Esophagus muscularis mucosa (tissue), 4 donors: ENCODE measurements around the gene GPR62. TPM values are rescaled to one million over a fixed set of nuclear protein-coding genes. Genes with fewer than 3 reads are reported as not detected.

Experiments
- DNase-seq: peaks from one replicate; pipeline ENCODE4 v3.0.0-alpha.2; 2017; ENCODE audit errors: extremely low spot score
- H3K27ac ChIP-seq, 4 donors: fragments of 200-600 bp; sonication (generic); replicated peaks in 1 of 4; 1 replicate in 3 of 4; 2 replicates in 1 of 4; pipeline ENCODE4 v1.5.1; 2016 to 2019; ENCODE audit warnings: mild to moderate bottlenecking in 1 of 4
- H3K27me3 ChIP-seq, 4 donors: fragments of 200-600 bp; sonication (generic); one replicate each; pipeline versions ENCODE4 v1.5.1 to v1.6.0; 2016 to 2019
- H3K36me3 ChIP-seq, 4 donors: fragments of 200-600 bp; sonication (generic); one replicate each; pipeline ENCODE4 v1.5.1; 2016 to 2019
- H3K4me1 ChIP-seq, 4 donors: fragments of 200-600 bp; sonication (generic); one replicate each; pipeline ENCODE4 v1.5.1; 2016 to 2019
- H3K4me3 ChIP-seq, 4 donors: fragments of 200-600 bp; sonication (generic); 1 replicate in 2 of 4; 2 replicates in 2 of 4; pipeline ENCODE4 v1.5.1; 2016 to 2019; ENCODE audit warnings: mild to moderate bottlenecking in 4 of 4, moderate library complexity in 1 of 4
- H3K9me3 ChIP-seq, 4 donors: fragments of 200-600 bp; sonication (generic); 1 replicate in 3 of 4; 2 replicates in 1 of 4; pipeline ENCODE4 v1.5.1; 2016 to 2019
- CTCF ChIP-seq, 3 experiments: fragments of 200-600 bp in 2 of 3; fragments of 450-650 bp in 1 of 3; sonication (generic) in 2 of 3; IDR thresholded peaks; one replicate each; pipeline ENCODE4 v1.5.1; 2017 to 2019; ENCODE audit warnings: antibody characterized with exemption in 3 of 3, mild to moderate bottlenecking in 2 of 3, moderate library complexity in 1 of 3
- EP300 ChIP-seq: sonication (generic); formaldehyde crosslinking; IDR thresholded peaks from one replicate; pipeline ENCODE4 v1.6.1; 2017; ENCODE audit warnings: antibody characterized with exemption
- POLR2A ChIP-seq: fragments of 450-650 bp; IDR thresholded peaks from one replicate; pipeline ENCODE4 v1.6.1; 2017; ENCODE audit warnings: antibody characterized with exemption, moderate library complexity, mild to moderate bottlenecking, low read depth
- POLR2AphosphoS5 ChIP-seq, 2 donors: sonication (generic); formaldehyde crosslinking; IDR thresholded peaks; one replicate each; pipeline ENCODE4 v1.6.1; 2017; ENCODE audit warnings: antibody characterized with exemption in 2 of 2
- WGBS: methylation state at CpG from one replicate; pipeline ENCODE4 v1.1.5; 2018; 5-methylcytosine and 5-hydroxymethylcytosine counted together
- intact Hi-C: fragments of 100-400 bp; cut with DNase I; formaldehyde crosslinking; loops from one replicate; pipeline ENCODE4 v1.15.1; 2023
- total RNA-seq, 4 donors: library from RNA; depleted of rRNA; stranded (reverse); fragments of >200 nt; gene quantifications; one replicate each; pipeline versions ENCODE4 v1.1.0 to v1.2.1, GENCODE V29; 2016

GPR62 gene
- total RNA-seq, 4 donors from 2014 or later = 0.11 to 0.42 (median 0.18) TPM

GRCh38 chr3:51955893-51956770 is 951 bp downstream of the GPR62 start:
- Histone ChIP-seq H3K27ac (peak overlapping the region; percentile 75 to 87 (median 82)), H3K4me3 (peak overlapping the region; percentile 58 to 61 (median 58)), H3K4me1 (peaks cover 11 to 22% (median 20%) of the 10 kb centered on the region in 4 donors), H3K9me3 (no peaks in the 10 kb centered on the region), H3K27me3 (no peaks in the 10 kb centered on the region), H3K36me3 (peaks cover 6 to 41% (median 38%) of the 10 kb centered on the region in 4 donors)
- TF ChIP-seq POLR2AphosphoS5 (IDR thresholded peaks at IDR 0.05) (peak in 1 of 2 donors; percentile 13), CTCF (IDR thresholded peaks at IDR 0.05) (peak; percentile 10 to 62 (median 21)), EP300 (no peak), POLR2A (no peak)
- WGBS = 4% methylated on average over 16 of the region's 97 CpGs
- intact Hi-C loops = no loop called here
- DNase-seq = no peak

- WGBS = 87% methylated on average over 13 of the region's 15 CpGs
- intact Hi-C loops = no loop called here
- no peak overlapping the region for H3K4me3 ChIP-seq
- H3K4me1 ChIP-seq = peaks cover 21 to 29% (median 23%) of the 10 kb centered on the region in 4 donors
- TF ChIP-seq EP300 = no peak
- TF ChIP-seq CTCF (IDR thresholded peaks at IDR 0.05) = no peak
- TF ChIP-seq POLR2AphosphoS5 (IDR thresholded peaks at IDR 0.05) = no peak
- TF ChIP-seq POLR2A = no peak
- no peak overlapping the region for H3K27ac ChIP-seq
- DNase-seq = no peak
- no peaks in the 10 kb centered on the region for H3K9me3 ChIP-seq
- peaks cover 6 to 42% (median 41%) of the 10 kb centered on the region in 4 donors for H3K36me3 ChIP-seq
- no peaks in the 10 kb centered on the region for H3K27me3 ChIP-seq
Observed at GRCh38 chr3:51957520-51958205, 2.5 kb downstream of the GPR62 start.

- TF ChIP-seq EP300 (no peak), POLR2AphosphoS5 (IDR thresholded peaks at IDR 0.05) (no peak), POLR2A (no peak), CTCF (IDR thresholded peaks at IDR 0.05) (no peak)
- Histone ChIP-seq H3K27me3 (no peaks in the 10 kb centered on the region), H3K9me3 (no peaks in the 10 kb centered on the region), H3K36me3 (peaks cover 6 to 42% (median 41%) of the 10 kb centered on the region in 4 donors), H3K4me1 (peaks cover 24 to 41% (median 34%) of the 10 kb centered on the region in 4 donors), H3K4me3 (no peak overlapping the region), H3K27ac (no peak overlapping the region)
- WGBS = 89% methylated on average over 5 of the region's 20 CpGs
- intact Hi-C loops = no loop called here
- no peak for DNase-seq
Observed at GRCh38 chr3:51958603-51959521, 3.7 kb downstream of the GPR62 start.

GRCh38 chr3:51959651-51960050 is 4.5 kb downstream of the GPR62 start:
- H3K4me3 ChIP-seq = no peak overlapping the region
- no peaks in the 10 kb centered on the region for H3K9me3 ChIP-seq
- H3K27ac ChIP-seq = no peak overlapping the region
- no peak for DNase-seq
- no peak for TF ChIP-seq CTCF (IDR thresholded peaks at IDR 0.05)
- no peak for TF ChIP-seq POLR2A
- TF ChIP-seq POLR2AphosphoS5 (IDR thresholded peaks at IDR 0.05) = no peak
- TF ChIP-seq EP300 = no peak
- peaks cover 32 to 49% (median 42%) of the 10 kb centered on the region in 4 donors for H3K4me1 ChIP-seq
- peaks cover 6 to 42% (median 41%) of the 10 kb centered on the region in 4 donors for H3K36me3 ChIP-seq
- no peaks in the 10 kb centered on the region for H3K27me3 ChIP-seq
- intact Hi-C loops = no loop called here
- 97% methylated on average over 6 of the region's 7 CpGs for WGBS
